ENCODE results near the gene CPLX3.

DNA sequence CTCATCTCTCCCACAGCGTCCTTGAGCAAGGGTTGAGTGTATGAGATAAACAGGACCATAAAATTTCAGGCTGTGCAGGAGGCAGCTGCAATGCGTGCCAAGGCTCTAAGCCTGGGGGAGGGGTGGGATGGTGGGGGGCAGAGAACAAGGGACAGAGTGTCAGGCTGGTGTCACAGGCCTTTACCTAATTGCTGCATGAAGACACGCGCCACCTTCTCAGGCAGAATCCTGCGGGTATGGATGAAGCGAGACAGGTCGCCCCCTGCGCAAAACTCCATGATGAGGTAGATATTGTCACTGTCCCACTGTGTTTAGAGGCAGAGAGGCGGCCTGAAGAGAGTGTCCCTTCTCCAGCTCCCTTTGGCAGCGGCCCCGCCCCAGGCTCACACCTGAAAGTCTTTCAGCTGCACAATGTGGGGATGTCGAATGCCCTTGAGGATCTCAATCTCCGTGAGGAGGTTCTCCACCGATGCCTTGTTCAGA, 15.5 kb downstream of the CPLX3 start:
- TF ChIP-seq, protein P1, sequence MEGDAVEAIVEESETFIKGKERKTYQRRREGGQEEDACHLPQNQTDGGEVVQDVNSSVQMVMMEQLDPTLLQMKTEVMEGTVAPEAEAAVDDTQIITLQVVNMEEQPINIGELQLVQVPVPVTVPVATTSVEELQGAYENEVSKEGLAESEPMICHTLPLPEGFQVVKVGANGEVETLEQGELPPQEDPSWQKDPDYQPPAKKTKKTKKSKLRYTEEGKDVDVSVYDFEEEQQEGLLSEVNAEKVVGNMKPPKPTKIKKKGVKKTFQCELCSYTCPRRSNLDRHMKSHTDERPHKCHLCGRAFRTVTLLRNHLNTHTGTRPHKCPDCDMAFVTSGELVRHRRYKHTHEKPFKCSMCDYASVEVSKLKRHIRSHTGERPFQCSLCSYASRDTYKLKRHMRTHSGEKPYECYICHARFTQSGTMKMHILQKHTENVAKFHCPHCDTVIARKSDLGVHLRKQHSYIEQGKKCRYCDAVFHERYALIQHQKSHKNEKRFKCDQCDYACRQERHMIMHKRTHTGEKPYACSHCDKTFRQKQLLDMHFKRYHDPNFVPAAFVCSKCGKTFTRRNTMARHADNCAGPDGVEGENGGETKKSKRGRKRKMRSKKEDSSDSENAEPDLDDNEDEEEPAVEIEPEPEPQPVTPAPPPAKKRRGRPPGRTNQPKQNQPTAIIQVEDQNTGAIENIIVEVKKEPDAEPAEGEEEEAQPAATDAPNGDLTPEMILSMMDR (conservative IDR thresholded peaks at IDR 0.05 in 1 of 2, IDR thresholded peaks at IDR 0.05 in 1 of 2; ENCODE audit: low read depth in 1 of 2, low read length in 2 of 2) = no peak
- TF ChIP-seq EZH2 (IDR thresholded peaks at IDR 0.05; ENCODE audit: low read length, missing control alignments) = no peak

Measured in fibroblast of lung (primary cell).